SK-N-SH (cell line): ENCODE measurements around the gene MED6. TPM values are rescaled to one million over a fixed set of nuclear protein-coding genes. Genes with fewer than 3 reads are reported as not detected.

Experiments used
- CTCF ChIA-PET: fragments of 300-600, 350-600 bp; formaldehyde crosslinking; extraction: SDS; loops from one replicate; lab custom pipeline; 2021; lab: Yijun Ruan, JAX
- POLR2A ChIA-PET: fragments of 350-600 bp; sonication (Branson Sonifier 250); formaldehyde crosslinking; extraction: SDS; loops from one replicate; lab custom pipeline; 2020; ENCODE audit warnings: antibody characterized with exemption, inconsistent platforms; lab: Yijun Ruan, JAX
- DNase-seq: peaks from one replicate; pipeline ENCODE4 v3.0.0; 2012
- H2AFZ ChIP-seq: fragments of 200-600 bp; sonication (generic); 2 replicates; pipeline ENCODE4 v1.8.1; 2016; ENCODE audit warnings: antibody characterized with exemption, mild to moderate bottlenecking, low read depth
- H3F3A ChIP-seq: fragments of 200-600 bp; sonication (generic); replicated peaks from 2 replicates; pipeline ENCODE3; 2016; ENCODE audit warnings: antibody characterized with exemption, mild to moderate bottlenecking; ENCODE audit not compliant: insufficient read depth
- H3K27ac ChIP-seq, 2 experiments: fragments of 200-500 bp in 1 of 2; fragments of 200-600 bp in 1 of 2; sonication (Bioruptor generic) in 1 of 2; sonication (generic), shearing (Covaris generic) in 1 of 2; 2 replicates each; pipeline versions ENCODE4 v1.5.1 to v1.6.1; 2014 to 2016; ENCODE audit warnings: low read depth in 2 of 2, inconsistent platforms in 1 of 2, low read length in 1 of 2, mild to moderate bottlenecking in 1 of 2, mixed read lengths in 1 of 2
- H3K27me3 ChIP-seq: fragments of 200-600 bp; sonication (generic), shearing (Covaris generic); 2 replicates; pipeline ENCODE4 v1.6.1; 2016; ENCODE audit warnings: mixed run types; ENCODE audit not compliant: insufficient read depth
- H3K36me3 ChIP-seq, 2 experiments: fragments of 200-500 bp in 1 of 2; fragments of 200-600 bp in 1 of 2; sonication (Bioruptor generic) in 1 of 2; sonication (generic) in 1 of 2; replicated peaks in 1 of 2; 2 replicates each; pipeline versions ENCODE3 to v1.5.1; 2014 to 2016; ENCODE audit warnings: low read length in 1 of 2, mild to moderate bottlenecking in 1 of 2; ENCODE audit not compliant: insufficient read depth in 2 of 2, control insufficient read depth in 1 of 2
- H3K4me1 ChIP-seq, 2 experiments: fragments of 200-500 bp in 1 of 2; fragments of 200-600 bp in 1 of 2; sonication (Bioruptor generic) in 1 of 2; sonication (generic), shearing (Covaris generic) in 1 of 2; 2 replicates each; pipeline versions ENCODE4 v1.5.1 to v1.6.1; 2014 to 2016; ENCODE audit warnings: low read depth in 1 of 2, low read length in 1 of 2, mixed run types in 1 of 2; ENCODE audit not compliant: insufficient read depth in 2 of 2, control insufficient read depth in 1 of 2
- H3K4me2 ChIP-seq: fragments of 200-600 bp; sonication (generic), shearing (Covaris generic); 2 replicates; pipeline ENCODE4 v1.6.1; 2017; ENCODE audit warnings: mixed run types
- H3K4me3 ChIP-seq, 2 experiments: fragments of 200-500 bp in 1 of 2; fragments of 200-600 bp in 1 of 2; sonication (Bioruptor generic) in 1 of 2; sonication (generic), shearing (Covaris generic) in 1 of 2; 2 replicates each; pipeline versions ENCODE4 v1.5.1 to v1.8.1; 2014 to 2016; ENCODE audit warnings: low read depth in 2 of 2, inconsistent platforms in 1 of 2, low read length in 1 of 2, mild to moderate bottlenecking in 1 of 2, mixed read lengths in 1 of 2, moderate library complexity in 1 of 2
- H3K79me2 ChIP-seq: fragments of 200-600 bp; sonication (generic); 2 replicates; pipeline ENCODE4 v1.8.1; 2017; ENCODE audit warnings: mild to moderate bottlenecking; ENCODE audit not compliant: insufficient read depth
- H3K9ac ChIP-seq: fragments of 200-600 bp; sonication (generic); 2 replicates; pipeline ENCODE4 v1.6.1; 2017; ENCODE audit warnings: mixed run types
- H3K9me2 ChIP-seq: fragments of 200-600 bp; sonication (generic); 2 replicates; pipeline ENCODE4 v1.6.1; 2017; ENCODE audit warnings: mixed run types
- H3K9me3 ChIP-seq: fragments of 200-600 bp; sonication (generic); 2 replicates; pipeline ENCODE4 v1.6.1; 2017; ENCODE audit warnings: mixed run types, mild to moderate bottlenecking, moderate library complexity
- H4K20me1 ChIP-seq: fragments of 200-600 bp; sonication (generic); 2 replicates; pipeline ENCODE4 v1.6.1; 2017; ENCODE audit warnings: mild to moderate bottlenecking, mixed run types; ENCODE audit not compliant: insufficient read depth
- EP300 ChIP-seq, 2 experiments: IDR thresholded peaks; 2 replicates each; pipeline versions ENCODE4 v1.4.0 to v1.6.1; 2012; ENCODE audit warnings: borderline replicate concordance in 1 of 2, low read depth in 1 of 2, low read length in 1 of 2
- FOXJ3 ChIP-seq: sonication (generic); formaldehyde crosslinking; IDR thresholded peaks from 2 replicates; pipeline ENCODE4 v1.5.1; 2020; ENCODE audit warnings: mild to moderate bottlenecking, missing genetic modification reagents
- GABPA ChIP-seq: IDR thresholded peaks from 2 replicates; pipeline ENCODE4 v1.4.0; 2012; ENCODE audit warnings: low read depth, mild to moderate bottlenecking
- GATA2 ChIP-seq: sonication (generic); formaldehyde crosslinking; IDR thresholded peaks from 2 replicates; pipeline ENCODE4 v1.5.0; 2020; ENCODE audit warnings: mild to moderate bottlenecking, missing genetic modification reagents
- JUND ChIP-seq: IDR thresholded peaks from 2 replicates; pipeline ENCODE4 v1.4.0; 2012
- NRF1 ChIP-seq: IDR thresholded peaks from 2 replicates; pipeline ENCODE4 v1.6.1; 2012; ENCODE audit warnings: low read depth, mild to moderate bottlenecking, low read length
- PBX3 ChIP-seq: IDR thresholded peaks from 2 replicates; pipeline ENCODE4; 2012
- RAD21 ChIP-seq: IDR thresholded peaks from 2 replicates; pipeline ENCODE4 v1.6.1; 2012; ENCODE audit warnings: mild to moderate bottlenecking, low read length
- REST ChIP-seq: IDR thresholded peaks from 2 replicates; pipeline ENCODE4 v1.6.1; 2012; ENCODE audit warnings: mild to moderate bottlenecking, low read depth, low read length, moderate library complexity
- RFX5 ChIP-seq: IDR thresholded peaks from 2 replicates; pipeline ENCODE4 v1.6.1; 2012; ENCODE audit warnings: mild to moderate bottlenecking, improper control_type of control experiment, low read length
- SIN3A ChIP-seq: IDR thresholded peaks from 2 replicates; pipeline ENCODE4 v1.6.1; 2012; ENCODE audit warnings: low read depth, mild to moderate bottlenecking, low read length, moderate library complexity, borderline replicate concordance
- TCF12 ChIP-seq: IDR thresholded peaks from 2 replicates; pipeline ENCODE4 v1.4.0; 2012
- YY1 ChIP-seq: IDR thresholded peaks from 2 replicates; pipeline ENCODE4 v1.4.0; 2012; ENCODE audit warnings: low read depth, mild to moderate bottlenecking
- WGBS: methylation state at CpG from one replicate; pipeline ENCODE4 v1.1.6; 2017; ENCODE audit warnings: low lambda C conversion rate; 5-methylcytosine and 5-hydroxymethylcytosine counted together
- polyA plus RNA-seq, 3 experiments: library from polyadenylated mRNA; depleted of rRNA; stranded (reverse); fragments of >200 nt; gene quantifications; 2 replicates each; pipeline ENCODE4 v1.2.3, GENCODE V29; 2012

The MED6 gene
- polyA plus RNA-seq, 1 of the 3 experiments (the other 2 are of a cell fraction): 24.2 TPM

GRCh38 chr14:70594461-70594860 is 6.0 kb downstream of the MED6 start (continued):
- TF ChIP-seq YY1: no peak
- TF ChIP-seq EP300 (IDR thresholded peaks at IDR 0.05; ENCODE audit: borderline replicate concordance in 1 of 2, low read depth in 1 of 2, low read length in 1 of 2): no peak
- no peak for TF ChIP-seq GABPA
- no peak for TF ChIP-seq REST
- TF ChIP-seq GATA2: no peak
- TF ChIP-seq SIN3A: no peak
- TF ChIP-seq FOXJ3 (CRISPR knock-in tag): no peak
- no peak for TF ChIP-seq RFX5
- TF ChIP-seq JUND: no peak
- TF ChIP-seq, all 33 proteins: peak for 0

- Histone ChIP-seq H4K20me1 (no peaks in the 10 kb centered on the region), H3K79me2 (peaks cover 12% of the 10 kb centered on the region; the same call in 1 of the 2 replicates), H2AFZ (no peak overlapping the region), H3K9ac (no peak overlapping the region), H3K9me2 (no peaks in the 10 kb centered on the region), H3K4me1 (no peaks in the 10 kb centered on the region), H3K9me3 (no peaks in the 10 kb centered on the region), H3K27ac (no peak overlapping the region), H3K36me3 (peaks cover 85 to 94% of the 10 kb centered on the region in 2 experiments), H3F3A (no peaks in the 10 kb centered on the region), H3K4me3 (no peak overlapping the region), H3K4me2 (no peak overlapping the region), H3K27me3 (no peaks in the 10 kb centered on the region)
- CTCF ChIA-PET: interaction anchor here (0.7 to 1.0 kb wide), 3 partner anchors 9 to 512 kb away, joined by 3 to 4 read pairs (median 3); no protein-coding TSS in a partner anchor
- DNase-seq: no peak
- POLR2A ChIA-PET: no interaction called here
- 86% methylated on average over 3 of the region's 3 CpGs for WGBS
- TF ChIP-seq REST (no peak), RAD21 (peak; percentile 25), TCF12 (no peak), FOXJ3 (CRISPR knock-in tag) (no peak), NRF1 (no peak), PBX3 (no peak)
Observed at GRCh38 chr14:70585231-70585630, 15.2 kb downstream of the MED6 start.
